Upper lobe of left lung (tissue), 6 donors: ENCODE measurements around the gene NEK4. TPM values are rescaled to one million over a fixed set of nuclear protein-coding genes. Genes with fewer than 3 reads are reported as not detected.
A peak's percentile ranks its signal among the peaks of the same experiment; 100 is the strongest.

Experiments used
- ATAC-seq, 2 donors: fragments of 200-7000 bp; cut with Tn5 transposase; one replicate each; pipeline ENCODE4 v1.9.1; 2022; ENCODE audit warnings: mild to moderate bottlenecking in 2 of 2, moderate library complexity in 2 of 2; ENCODE audit not compliant: low FRiP score in 2 of 2
- DNase-seq, 2 donors: peaks; one replicate each; pipeline ENCODE4 v3.0.0-alpha.2; 2019 to 2020
- H3K27ac ChIP-seq, 4 donors: fragments of 200-600 bp; sonication (generic); one replicate each; pipeline ENCODE4 v1.5.1; 2016 to 2019
- H3K27me3 ChIP-seq, 4 donors: fragments of 200-600 bp; sonication (generic); one replicate each; pipeline ENCODE4 v1.5.1; 2017 to 2019
- H3K36me3 ChIP-seq, 4 donors: fragments of 200-600 bp; sonication (generic); one replicate each; pipeline ENCODE4 v1.5.1; 2016 to 2019
- H3K4me1 ChIP-seq, 4 donors: fragments of 200-600 bp; sonication (generic); one replicate each; pipeline ENCODE4 v1.5.1; 2018 to 2019
- H3K4me3 ChIP-seq, 4 donors: fragments of 200-600 bp; sonication (generic); one replicate each; pipeline ENCODE4 v1.5.1; 2017 to 2019; ENCODE audit warnings: mild to moderate bottlenecking in 2 of 4, moderate library complexity in 1 of 4
- H3K9me3 ChIP-seq, 4 donors: fragments of 200-600 bp; sonication (generic); one replicate each; pipeline ENCODE4 v1.5.1; 2018 to 2019
- EP300 ChIP-seq, 4 donors: sonication (generic); formaldehyde crosslinking; IDR thresholded peaks; one replicate each; pipeline ENCODE4 v1.5.1; 2017; ENCODE audit warnings: antibody characterized with exemption in 4 of 4, control low read depth in 2 of 4
- POLR2A ChIP-seq, 4 donors: fragments of 450-650 bp; IDR thresholded peaks; one replicate each; pipeline ENCODE4 v1.5.1; 2016 to 2017; ENCODE audit warnings: antibody characterized with exemption in 4 of 4, mild to moderate bottlenecking in 2 of 4
- POLR2AphosphoS5 ChIP-seq, 2 donors: sonication (generic); formaldehyde crosslinking; IDR thresholded peaks; one replicate each; pipeline ENCODE4 v1.5.1; 2017; ENCODE audit warnings: antibody characterized with exemption in 2 of 2
- WGBS, 2 donors: methylation state at CpG; one replicate each; pipeline ENCODE4 v1.1.5; 2017 to 2018; 5-methylcytosine and 5-hydroxymethylcytosine counted together
- total RNA-seq, 6 donors: library from RNA; depleted of rRNA in 4 of 6; stranded (reverse); fragments of >200 nt in 4 of 6; gene quantifications; one replicate each; pipeline versions ENCODE4 v1.1.0 to v1.2.1, GENCODE V29; 2016 to 2021
- TF ChIP-seq, protein P1 (sequence below), 6 experiments: fragments of 450-650 bp in 4 of 6; fragments of 200-600 bp in 2 of 6; sonication (generic) in 2 of 6; IDR thresholded peaks; one replicate each; pipeline ENCODE4 v1.5.1; 2016 to 2019; ENCODE audit warnings: antibody characterized with exemption in 6 of 6
- donor health status: DM: no; HTN: no; CAD: no; lungs with moderate emphysema.
- donor health status: DM: no; HTN: yes; CAD: no; lungs with severe emphysema.

Gene NEK4
- total RNA-seq, 6 donors from 2014 or later = 17.8 to 28.6 (median 24.2) TPM

DNA sequence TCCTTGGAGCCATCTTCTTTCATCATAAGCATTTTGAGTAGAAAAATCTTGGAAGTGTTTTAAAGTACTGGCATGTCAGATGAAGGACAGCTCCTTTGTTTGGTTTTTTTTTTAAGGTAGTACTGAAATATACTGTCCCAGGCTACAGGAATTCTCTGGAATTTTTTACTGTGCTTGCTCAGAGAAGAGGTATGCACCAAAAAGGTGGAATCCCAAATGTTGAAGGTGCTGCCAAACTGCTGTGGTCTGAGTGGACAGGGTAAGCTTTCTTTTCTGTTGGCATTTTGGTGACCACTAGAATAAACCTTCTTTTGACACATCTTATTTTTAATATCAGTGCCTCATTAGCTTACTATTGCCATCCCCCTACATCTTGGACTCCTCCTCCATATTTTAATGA is 77.7 kb downstream of the NEK4 start:
- ATAC-seq = no peak
- Histone ChIP-seq H3K27ac (no peak overlapping the region), H3K27me3 (no peaks in the 10 kb centered on the region), H3K9me3 (no peaks in the 10 kb centered on the region), H3K36me3 (peaks cover 55 to 98% (median 92%) of the 10 kb centered on the region in 4 donors), H3K4me1 (no peaks in the 10 kb centered on the region), H3K4me3 (no peak overlapping the region)
- TF ChIP-seq POLR2AphosphoS5 (IDR thresholded peaks at IDR 0.05) (no peak), EP300 (IDR thresholded peaks at IDR 0.05) (no peak), POLR2A (IDR thresholded peaks at IDR 0.05) (no peak)
- TF ChIP-seq, protein P1, sequence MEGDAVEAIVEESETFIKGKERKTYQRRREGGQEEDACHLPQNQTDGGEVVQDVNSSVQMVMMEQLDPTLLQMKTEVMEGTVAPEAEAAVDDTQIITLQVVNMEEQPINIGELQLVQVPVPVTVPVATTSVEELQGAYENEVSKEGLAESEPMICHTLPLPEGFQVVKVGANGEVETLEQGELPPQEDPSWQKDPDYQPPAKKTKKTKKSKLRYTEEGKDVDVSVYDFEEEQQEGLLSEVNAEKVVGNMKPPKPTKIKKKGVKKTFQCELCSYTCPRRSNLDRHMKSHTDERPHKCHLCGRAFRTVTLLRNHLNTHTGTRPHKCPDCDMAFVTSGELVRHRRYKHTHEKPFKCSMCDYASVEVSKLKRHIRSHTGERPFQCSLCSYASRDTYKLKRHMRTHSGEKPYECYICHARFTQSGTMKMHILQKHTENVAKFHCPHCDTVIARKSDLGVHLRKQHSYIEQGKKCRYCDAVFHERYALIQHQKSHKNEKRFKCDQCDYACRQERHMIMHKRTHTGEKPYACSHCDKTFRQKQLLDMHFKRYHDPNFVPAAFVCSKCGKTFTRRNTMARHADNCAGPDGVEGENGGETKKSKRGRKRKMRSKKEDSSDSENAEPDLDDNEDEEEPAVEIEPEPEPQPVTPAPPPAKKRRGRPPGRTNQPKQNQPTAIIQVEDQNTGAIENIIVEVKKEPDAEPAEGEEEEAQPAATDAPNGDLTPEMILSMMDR (IDR thresholded peaks at IDR 0.05) = no peak
- no peak for DNase-seq

DNA sequence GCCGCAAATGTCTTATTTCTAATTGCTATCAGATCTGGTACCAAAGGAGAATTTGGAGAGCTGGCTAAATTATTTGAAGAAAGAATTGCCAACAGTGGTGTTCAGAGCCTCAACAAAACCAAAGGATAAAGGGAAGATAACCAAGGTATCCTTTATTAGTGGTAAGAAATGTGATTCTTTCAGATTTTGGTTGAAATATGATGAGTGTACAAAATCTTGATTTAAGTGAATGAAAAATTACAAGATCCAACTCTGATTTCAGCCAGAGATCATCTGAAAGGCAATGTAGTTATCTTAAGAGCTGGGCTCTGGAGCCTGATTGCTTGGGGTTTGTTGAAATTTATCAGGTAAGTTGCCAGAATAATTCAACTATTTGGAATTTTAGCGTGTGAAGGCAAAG is 80.2 kb downstream of the NEK4 start:
- H3K27me3 ChIP-seq = no peaks in the 10 kb centered on the region
- peaks cover 9 to 18% (median 15%) of the 10 kb centered on the region in 4 donors for H3K4me1 ChIP-seq
- 89 to 96% methylated on average over 2 of the region's 2 CpGs for WGBS, 2 donors
- H3K9me3 ChIP-seq = no peaks in the 10 kb centered on the region
- H3K27ac ChIP-seq = no peak overlapping the region
- peaks cover 50 to 87% (median 81%) of the 10 kb centered on the region in 4 donors for H3K36me3 ChIP-seq
- ATAC-seq (no peak), DNase-seq (no peak)
- no peak overlapping the region for H3K4me3 ChIP-seq
- TF ChIP-seq, protein P1 (IDR thresholded peaks at IDR 0.05) = no peak
- TF ChIP-seq EP300 (IDR thresholded peaks at IDR 0.05) (no peak), POLR2AphosphoS5 (IDR thresholded peaks at IDR 0.05) (no peak), POLR2A (IDR thresholded peaks at IDR 0.05) (no peak)

DNA sequence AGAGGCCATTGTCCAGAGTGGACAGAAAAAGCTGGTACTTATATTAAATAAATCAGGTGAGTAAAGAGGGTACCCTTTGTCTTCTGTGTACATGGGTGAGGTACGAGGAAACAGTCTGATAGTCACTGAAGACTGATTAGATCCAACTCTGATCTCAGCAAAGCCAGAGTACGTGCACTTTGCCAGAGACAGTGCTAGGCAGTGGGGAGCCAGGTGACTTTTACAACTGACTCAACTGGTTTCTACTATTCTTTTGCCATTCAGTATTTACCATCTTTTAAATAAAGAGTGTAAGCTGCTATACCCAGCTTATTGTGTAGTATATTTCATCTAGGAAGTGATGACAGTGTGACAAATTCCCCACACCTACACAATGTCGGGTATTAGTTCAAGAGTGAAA is 81.6 kb downstream of the NEK4 start:
- Histone ChIP-seq H3K36me3 (peaks cover 44 to 74% (median 68%) of the 10 kb centered on the region in 4 donors), H3K27ac (no peak overlapping the region), H3K27me3 (no peaks in the 10 kb centered on the region), H3K9me3 (no peaks in the 10 kb centered on the region), H3K4me1 (peaks cover 16 to 27% (median 21%) of the 10 kb centered on the region in 4 donors), H3K4me3 (no peak overlapping the region)
- TF ChIP-seq POLR2A (IDR thresholded peaks at IDR 0.05) (no peak), POLR2AphosphoS5 (IDR thresholded peaks at IDR 0.05) (no peak), EP300 (IDR thresholded peaks at IDR 0.05) (no peak)
- TF ChIP-seq, protein P1 (IDR thresholded peaks at IDR 0.05) = no peak
- DNase-seq (no peak), ATAC-seq (no peak)
- whole genome bisulfite sequencing, 2 donors = 86 to 97% methylated on average over 3 of the region's 3 CpGs

DNA sequence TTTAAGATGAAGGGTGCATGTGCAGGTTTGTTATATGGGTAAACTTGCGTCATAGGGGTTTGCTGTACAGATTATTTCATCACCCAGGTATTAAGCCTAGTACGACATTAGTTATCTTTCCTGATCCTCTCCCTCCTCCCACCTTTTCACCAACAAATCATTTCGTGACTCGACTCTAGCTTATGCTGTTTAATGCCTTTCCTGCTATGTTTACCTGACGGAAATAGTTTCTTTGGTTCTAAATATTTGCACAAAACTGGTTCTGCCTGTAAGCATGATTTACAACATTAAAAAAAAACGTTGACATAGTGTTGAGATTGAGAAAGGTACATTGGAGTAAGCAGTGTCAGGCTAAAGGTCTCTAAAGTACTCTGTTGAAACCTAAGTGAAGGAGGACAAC is 82.5 kb downstream of the NEK4 start:
- Histone ChIP-seq H3K27me3 (no peaks in the 10 kb centered on the region), H3K27ac (no peak overlapping the region), H3K9me3 (no peaks in the 10 kb centered on the region), H3K36me3 (peaks cover 36 to 66% (median 60%) of the 10 kb centered on the region in 4 donors), H3K4me3 (no peak overlapping the region), H3K4me1 (peaks cover 19 to 35% (median 28%) of the 10 kb centered on the region in 4 donors)
- ATAC-seq = no peak
- no peak for DNase-seq
- WGBS, 2 donors = 73 to 82% methylated on average over 6 of the region's 6 CpGs
- TF ChIP-seq POLR2A (IDR thresholded peaks at IDR 0.05) (no peak), POLR2AphosphoS5 (IDR thresholded peaks at IDR 0.05) (no peak)

DNA sequence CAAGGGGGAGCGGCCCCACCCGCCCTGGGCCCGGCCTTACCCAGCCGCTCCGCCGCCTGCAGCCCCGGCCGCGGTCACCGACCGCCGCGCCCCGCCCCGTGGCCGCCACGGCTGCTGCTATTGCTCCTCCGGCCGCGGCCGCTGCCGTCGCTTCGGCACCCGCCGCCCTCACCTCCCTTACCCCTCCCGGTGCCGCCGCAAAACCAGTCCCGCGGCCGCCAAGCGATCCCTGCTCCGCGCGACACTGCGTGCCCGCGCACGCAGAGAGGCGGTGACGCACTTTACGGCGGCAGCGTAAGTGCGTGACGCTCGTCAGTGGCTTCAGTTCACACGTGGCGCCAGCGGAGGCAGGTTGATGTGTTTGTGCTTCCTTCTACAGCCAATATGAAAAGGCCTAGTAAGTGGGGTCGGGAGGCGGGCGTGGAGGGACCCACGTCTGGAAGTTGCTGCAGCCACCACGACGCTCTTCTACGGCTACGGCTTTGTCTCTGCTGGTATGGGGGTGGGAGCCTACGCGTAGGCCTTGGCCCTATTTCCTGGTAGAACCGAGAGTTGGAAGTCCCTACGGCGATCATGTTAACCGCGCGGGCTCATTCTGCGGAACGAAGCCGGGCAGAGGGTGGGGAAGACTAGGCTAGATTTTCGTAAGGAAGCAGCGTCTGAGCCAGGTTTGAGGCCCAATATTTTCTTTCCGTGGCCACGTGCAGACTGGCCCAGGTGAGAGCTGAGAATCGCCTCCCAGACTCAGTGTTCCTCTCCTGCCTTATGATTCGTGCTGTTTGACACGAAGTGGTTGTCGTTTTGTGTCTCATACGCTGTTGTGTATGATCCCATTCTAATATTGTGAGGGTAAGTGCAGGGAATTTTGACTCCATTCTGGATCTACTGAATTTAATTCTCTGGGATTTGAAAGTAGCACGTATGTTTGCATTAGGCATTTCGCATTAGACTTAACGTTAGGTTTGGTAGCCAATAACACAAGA is 84.7 kb downstream of the NEK4 start, which contains the start of the genes GNL3 and PBRM1:
Gene GNL3 (plus strand): TSS at position 324 of the 983 bp plus-strand sequence. CDS start 61 bp downstream, at position 385.
Gene PBRM1 (minus strand): TSS at position 205 of the 983 bp plus-strand sequence.
- no peaks in the 10 kb centered on the region for H3K27me3 ChIP-seq
- no peaks in the 10 kb centered on the region for H3K9me3 ChIP-seq
- H3K36me3 ChIP-seq = peaks cover 27 to 44% (median 39%) of the 10 kb centered on the region in 4 donors
- 1% methylated on average over 16 to 37 of the region's 82 CpGs for WGBS, 2 donors
- H3K27ac ChIP-seq = peak within 1 kb of the TSS; percentile 92 to 99 (median 96)
- peak; percentile 95 to 98 for DNase-seq
- ATAC-seq = peak; percentile 97
- H3K4me1 ChIP-seq = peaks cover 36 to 58% (median 42%) of the 10 kb centered on the region in 4 donors
- TF ChIP-seq EP300 (IDR thresholded peaks at IDR 0.05) (peak in 1 of 4 donors; percentile 50), POLR2AphosphoS5 (IDR thresholded peaks at IDR 0.05) (peak; percentile 89 to 97), POLR2A (IDR thresholded peaks at IDR 0.05) (peak in 3 of 4 donors; percentile 53 to 93 (median 63))
- TF ChIP-seq, protein P1 (IDR thresholded peaks at IDR 0.05) = peak in 2 of 6 experiments; percentile 25 to 30
- H3K4me3 ChIP-seq = peak within 1 kb of the TSS; percentile 71 to 82 (median 76)
